Measurements from ENCODE around the gene CCDC157.

CCDC157 gene

DNA sequence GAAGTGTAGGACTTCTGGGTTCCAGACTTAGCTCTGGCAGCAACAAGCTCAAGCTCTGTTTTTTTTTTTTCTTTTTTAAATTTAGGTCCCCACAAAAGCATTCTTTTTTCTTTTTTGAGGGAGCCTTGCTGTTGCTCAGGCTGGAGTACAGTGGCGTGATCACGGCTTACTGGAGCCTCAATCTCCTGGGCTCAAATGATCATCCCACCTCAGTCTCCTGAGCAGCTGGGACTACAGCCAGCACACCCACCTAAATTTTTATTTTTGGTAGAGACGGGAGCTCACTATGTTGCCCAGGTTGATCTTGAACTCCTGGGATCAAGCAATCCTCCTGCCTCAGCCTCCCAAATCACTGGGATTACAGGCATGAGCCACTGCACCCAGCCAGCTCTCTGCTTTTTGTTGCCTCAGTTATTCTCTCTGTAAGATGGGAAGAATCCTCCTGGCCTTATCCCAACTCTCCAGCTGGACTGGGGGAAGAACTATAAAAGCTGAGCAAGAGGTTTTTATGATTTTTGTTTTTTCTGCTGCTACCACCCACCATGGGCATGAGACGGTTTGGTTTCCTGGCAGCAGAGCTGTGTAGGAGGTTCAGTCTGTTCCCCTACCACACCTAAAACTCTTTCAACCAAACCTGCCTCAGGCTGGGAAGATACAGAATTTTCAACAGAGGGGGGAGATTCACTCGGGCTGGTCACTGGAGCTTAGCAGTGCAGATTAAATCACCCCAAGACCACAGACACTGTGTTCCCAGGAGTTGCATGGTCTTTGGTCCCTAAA is 57.1 kb downstream of the CCDC157 start:
- DNase-seq (ENCODE audit: low read depth in 2 of 2) = no peak

GRCh38 chr22:30414525-30415047 is 57.8 kb downstream of the CCDC157 start:
- no peak for DNase-seq (ENCODE audit: low read depth in 2 of 2)

GRCh38 chr22:30416403-30416802 is 59.6 kb downstream of the CCDC157 start:
- DNase-seq (ENCODE audit: low read depth in 2 of 2) = no peak

- DNase-seq (ENCODE audit: low read depth in 2 of 2) = no peak
Observed at GRCh38 chr22:30416837-30417236, 60.0 kb downstream of the CCDC157 start.

- DNase-seq (ENCODE audit: low read depth in 2 of 2) = no peak
Observed at GRCh38 chr22:30420347-30421125, 63.7 kb downstream of the CCDC157 start.

DNA sequence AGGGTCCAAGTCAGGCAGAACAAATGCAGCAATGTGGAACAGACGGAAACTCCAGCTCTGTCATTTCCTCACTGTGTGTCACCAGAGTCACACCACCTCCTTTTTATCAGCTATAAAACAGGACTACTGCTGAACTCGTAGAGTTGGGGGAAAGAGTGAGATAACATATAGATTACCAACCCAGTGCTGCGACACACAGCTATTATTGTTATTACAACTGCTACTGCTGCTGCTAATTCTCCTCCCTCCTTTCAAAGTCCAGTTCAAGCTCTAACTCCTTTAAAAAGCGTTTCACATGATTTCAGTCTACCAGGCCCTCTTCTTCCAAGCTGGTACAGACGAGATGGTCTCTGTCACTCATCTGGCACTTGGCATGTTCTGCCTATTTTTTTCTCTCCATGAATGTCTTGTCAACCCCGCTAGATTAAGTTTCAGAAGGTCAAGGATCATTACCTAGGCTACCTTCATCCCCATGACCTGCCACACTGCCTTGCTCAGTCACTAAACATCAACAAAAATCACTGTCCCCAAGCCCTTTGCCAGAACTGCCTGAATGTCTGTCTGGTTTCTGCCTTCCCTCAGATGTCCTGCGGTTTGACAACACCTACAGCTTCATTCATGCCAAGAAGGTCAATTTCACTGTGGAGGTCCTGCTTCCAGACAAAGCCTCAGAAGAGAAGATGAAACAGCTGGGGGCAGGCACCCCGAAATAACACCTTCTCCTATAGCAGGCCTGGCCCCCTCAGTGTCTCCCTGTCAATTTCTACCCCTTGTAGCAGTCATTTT is 65.1 kb downstream of the CCDC157 start:
- DNase-seq (ENCODE audit: low read depth in 2 of 2) = no peak

GRCh38 chr22:30422481-30423300 is 65.9 kb downstream of the CCDC157 start:
- no peak for DNase-seq (ENCODE audit: low read depth in 2 of 2)

DNA sequence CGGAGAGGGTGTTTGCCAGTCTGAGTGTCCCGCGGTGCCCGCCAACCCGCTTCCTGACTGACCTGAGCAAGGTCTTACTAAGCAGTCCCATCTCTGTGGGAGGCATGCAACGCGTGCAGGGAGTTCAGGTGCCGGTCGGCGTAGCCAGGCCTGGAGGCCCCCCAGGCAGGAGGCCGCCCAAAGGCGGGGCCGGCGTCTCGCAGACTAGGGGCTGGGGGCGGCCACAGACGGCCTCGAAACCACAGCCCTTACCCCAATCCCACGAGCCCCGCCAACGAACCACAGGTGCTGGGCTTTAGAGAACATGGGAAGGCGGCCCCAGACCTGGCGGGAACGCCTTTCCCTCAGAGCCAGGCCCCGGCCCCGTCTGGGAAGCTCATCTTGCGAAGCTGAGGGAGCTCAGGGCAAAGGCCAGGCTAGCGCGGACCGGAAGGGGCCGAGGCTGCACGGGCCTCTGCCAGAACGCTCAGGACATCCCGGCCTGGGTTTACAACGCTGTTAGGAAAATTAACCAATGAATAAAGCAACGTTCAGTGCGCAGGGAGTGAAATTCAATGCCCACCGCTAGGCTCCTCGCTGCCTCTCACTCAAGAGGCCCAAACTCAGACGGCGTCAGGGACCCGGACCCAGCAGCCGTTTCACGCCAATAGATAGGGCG is 66.6 kb downstream of the CCDC157 start:
- peak in 1 of 2 donors; percentile 36 for DNase-seq (ENCODE audit: low read depth in 2 of 2)

DNA sequence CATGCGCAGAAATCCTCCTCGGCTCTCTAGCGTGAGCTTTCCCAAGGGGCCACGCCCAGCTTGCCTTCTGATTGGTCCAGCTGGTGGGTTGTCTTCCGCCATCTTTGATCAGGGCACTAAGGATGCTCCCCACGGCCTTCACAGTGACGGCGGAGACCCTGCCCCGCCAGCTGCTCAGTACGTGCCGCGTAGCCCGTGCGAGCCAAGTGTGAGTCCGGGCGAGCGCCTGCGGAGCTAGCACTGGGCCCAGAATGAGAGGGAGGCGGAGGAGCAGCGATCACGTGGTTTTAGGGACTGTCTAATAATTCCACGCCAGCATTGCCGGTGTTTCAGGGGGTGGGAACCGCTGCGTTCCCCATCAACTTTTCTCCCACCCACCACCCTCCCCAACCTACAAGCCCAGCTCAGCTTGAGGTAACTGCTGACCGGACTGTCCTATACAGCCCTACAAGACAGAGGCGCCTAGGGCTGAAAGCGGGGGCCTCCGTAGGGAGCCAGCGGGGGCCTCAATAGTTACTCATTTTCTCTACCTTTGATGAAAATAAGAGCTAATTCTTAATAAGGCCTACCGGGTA is 67.2 kb downstream of the CCDC157 start:
- peak; percentile 97 for DNase-seq (ENCODE audit: low read depth in 2 of 2)

GRCh38 chr22:30424534-30425326 is 67.9 kb downstream of the CCDC157 start:
- DNase-seq (ENCODE audit: low read depth in 2 of 2) = no peak

DNA sequence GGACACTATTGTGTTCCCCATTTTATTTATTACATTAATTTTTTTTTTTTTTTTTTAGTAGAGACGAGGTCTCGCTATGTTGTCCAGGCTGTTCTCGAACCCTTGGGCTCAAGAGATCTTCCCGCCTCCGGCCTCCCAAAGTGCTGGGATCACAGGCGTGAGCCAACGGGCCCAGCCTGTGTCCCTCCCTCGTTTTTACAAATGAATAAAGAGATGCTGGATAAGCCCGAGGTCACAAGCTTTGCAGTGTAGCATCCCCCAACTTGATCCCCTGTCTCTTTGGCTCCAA is 68.5 kb downstream of the CCDC157 start:
- DNase-seq (ENCODE audit: low read depth in 2 of 2) = no peak

DNA sequence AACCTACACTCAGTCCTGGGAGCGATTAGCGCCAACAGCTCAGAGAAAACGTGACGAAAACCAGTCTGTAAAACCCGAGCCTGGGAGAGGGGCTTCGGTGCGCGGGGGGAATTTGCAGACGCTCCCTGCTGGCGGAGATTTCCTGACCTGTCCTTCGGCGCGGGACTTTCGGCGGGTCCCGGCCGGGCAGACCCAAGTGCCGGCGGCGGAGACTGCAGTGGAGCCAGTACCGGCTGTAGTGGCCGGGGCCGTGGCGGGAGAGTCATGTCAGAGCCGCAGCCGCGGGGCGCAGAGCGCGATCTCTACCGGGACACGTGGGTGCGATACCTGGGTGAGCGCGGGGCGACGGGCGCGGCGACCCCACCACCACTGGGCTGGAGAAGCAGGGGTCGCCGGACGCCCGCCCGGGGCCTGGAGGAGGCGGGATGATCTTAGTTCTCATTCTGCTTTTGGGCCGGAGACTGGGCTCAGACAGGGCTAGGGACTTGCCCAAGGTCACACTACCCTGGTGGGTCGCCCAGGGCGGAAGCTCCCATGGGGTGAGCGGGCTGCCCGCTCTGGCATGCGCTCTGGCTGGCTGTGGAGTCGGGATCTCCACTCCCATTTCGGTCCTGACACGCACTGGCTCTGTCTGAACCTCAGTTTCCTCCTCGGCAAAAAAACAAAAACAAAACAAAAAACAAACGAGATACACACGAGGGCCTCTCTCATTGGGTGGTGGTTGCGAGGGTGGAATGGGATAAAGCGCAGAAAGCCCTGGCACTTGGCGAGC is 69.0 kb downstream of the CCDC157 start, which contains the start of gene MTFP1:
MTFP1 (plus strand) TSS at position 153 of the 772 bp plus-strand sequence; CDS start at position 265, 112 bp downstream.
- peak; percentile 31 to 45 for DNase-seq (ENCODE audit: low read depth in 2 of 2)
